SW 1271 (cell line): ENCODE results near the gene UBE4A.

Experiments used
- DNase-seq, 2 experiments: peaks; one replicate each; lab custom pipeline; 2025; lab: John Stamatoyannopoulos, UW

UBE4A gene

GRCh38 chr11:118341815-118342489, 17.4 kb upstream of the UBE4A start:
- no peak for DNase-seq

GRCh38 chr11:118342503-118343161, 16.8 kb upstream of the UBE4A start, which contains the start of gene CD3D:
TSS of gene CD3D (minus strand) at chr11:118342705. CDS start at chr11:118342607, 98 bp downstream.
- no peak for DNase-seq

GRCh38 chr11:118343248-118343647, 16.2 kb upstream of the UBE4A start:
- no peak for DNase-seq

- no peak for DNase-seq
Observed at GRCh38 chr11:118343981-118344515, 15.4 kb upstream of the UBE4A start, which contains the start of gene CD3G. TSS of gene CD3G (plus strand) at chr11:118344344. CDS start at chr11:118344424, 80 bp downstream.

GRCh38 chr11:118349475-118349874, 9.9 kb upstream of the UBE4A start:
- no peak for DNase-seq

- DNase-seq: peak in 1 of 2 experiments; percentile 9
Observed at GRCh38 chr11:118353084-118353710, 6.2 kb upstream of the UBE4A start.

GRCh38 chr11:118358071-118358470, 1.3 kb upstream of the UBE4A start:
- no peak for DNase-seq

GRCh38 chr11:118364956-118365615, 5.7 kb downstream of the UBE4A start:
- DNase-seq: no peak

- DNase-seq: no peak
Observed at GRCh38 chr11:118366287-118366686, 6.9 kb downstream of the UBE4A start.

GRCh38 chr11:118370774-118371173, 11.4 kb downstream of the UBE4A start:
- DNase-seq: no peak

GRCh38 chr11:118373263-118373662, 13.9 kb downstream of the UBE4A start:
- DNase-seq: no peak

GRCh38 chr11:118373871-118374270, 14.5 kb downstream of the UBE4A start:
- no peak for DNase-seq

- DNase-seq: no peak
Observed at GRCh38 chr11:118374729-118375128, 15.3 kb downstream of the UBE4A start.

- no peak for DNase-seq
Observed at GRCh38 chr11:118375978-118376377, 16.6 kb downstream of the UBE4A start.

- DNase-seq: no peak
Observed at GRCh38 chr11:118379497-118379896, 20.1 kb downstream of the UBE4A start.

- no peak for DNase-seq
Observed at GRCh38 chr11:118380571-118380970, 21.2 kb downstream of the UBE4A start.

GRCh38 chr11:118382954-118383353, 23.6 kb downstream of the UBE4A start:
- DNase-seq: no peak

GRCh38 chr11:118383657-118384056, 24.3 kb downstream of the UBE4A start:
- no peak for DNase-seq

GRCh38 chr11:118396097-118396501, 36.7 kb downstream of the UBE4A start:
- no peak for DNase-seq

GRCh38 chr11:118397448-118397847, 38.0 kb downstream of the UBE4A start:
- DNase-seq: no peak

GRCh38 chr11:118398791-118399559, 39.6 kb downstream of the UBE4A start:
- no peak for DNase-seq
